Activated T-cell treated with anti-CD3 and anti-CD28 coated beads, Interleukin-2, amount 50 U/mL, for 48 hours (primary cell): ENCODE data around the gene CCNE1.
A peak's percentile ranks its signal among the peaks of the same experiment; 100 is the strongest.

Source experiments
- DNase-seq, 2 experiments: peaks; one replicate each; pipeline ENCODE4 v3.0.0-alpha.2; 2020

Gene CCNE1

DNA sequence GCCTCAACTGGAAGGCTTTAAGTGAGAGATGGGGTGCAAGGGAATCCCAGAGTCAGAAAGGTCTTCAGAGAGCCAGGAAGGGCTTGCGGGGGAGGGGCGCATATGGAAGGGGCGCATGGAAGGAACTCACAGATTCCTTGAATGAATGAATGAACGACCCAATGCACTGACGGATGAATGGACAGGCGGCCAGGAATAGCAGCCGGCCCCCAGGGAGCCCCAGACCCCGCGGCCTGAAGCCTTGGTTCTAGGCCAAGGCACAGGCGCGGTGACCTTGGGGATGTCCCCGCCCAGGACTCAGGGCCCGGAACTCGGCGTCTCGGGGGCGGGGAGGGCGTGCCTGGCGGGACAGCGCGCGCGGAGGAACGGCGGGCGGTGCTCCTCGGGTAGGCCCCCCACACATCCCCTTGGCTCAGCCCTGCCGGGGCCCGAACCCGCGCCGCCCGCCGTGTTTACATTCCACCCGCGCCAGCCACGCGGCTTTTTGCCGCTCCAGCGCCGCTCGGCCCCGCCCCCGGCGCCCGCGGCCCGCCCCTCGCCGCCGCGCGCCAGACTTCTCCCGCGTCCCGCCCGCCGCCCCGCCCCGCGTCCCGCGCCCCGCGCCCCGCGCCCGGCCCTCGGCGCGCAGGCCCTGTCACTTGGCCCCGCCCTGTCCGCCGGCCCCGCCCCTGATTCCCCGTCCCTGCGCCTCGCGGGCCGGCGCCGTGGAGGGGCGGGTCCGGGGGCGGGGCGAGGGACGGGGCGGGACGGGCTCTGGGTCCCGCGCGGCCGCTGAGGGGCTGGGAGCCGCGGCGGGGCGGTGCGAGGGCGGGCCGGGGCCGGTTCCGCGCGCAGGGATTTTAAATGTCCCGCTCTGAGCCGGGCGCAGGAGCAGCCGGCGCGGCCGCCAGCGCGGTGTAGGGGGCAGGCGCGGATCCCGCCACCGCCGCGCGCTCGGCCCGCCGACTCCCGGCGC lies at the start of gene CCNE1:
Gene CCNE1, plus strand, starts transcription at position 867 of the 955 bp plus-strand sequence. CDS start 565 bp downstream, outside the sequence.
- DNase-seq = peak; percentile 97 to 98

DNA sequence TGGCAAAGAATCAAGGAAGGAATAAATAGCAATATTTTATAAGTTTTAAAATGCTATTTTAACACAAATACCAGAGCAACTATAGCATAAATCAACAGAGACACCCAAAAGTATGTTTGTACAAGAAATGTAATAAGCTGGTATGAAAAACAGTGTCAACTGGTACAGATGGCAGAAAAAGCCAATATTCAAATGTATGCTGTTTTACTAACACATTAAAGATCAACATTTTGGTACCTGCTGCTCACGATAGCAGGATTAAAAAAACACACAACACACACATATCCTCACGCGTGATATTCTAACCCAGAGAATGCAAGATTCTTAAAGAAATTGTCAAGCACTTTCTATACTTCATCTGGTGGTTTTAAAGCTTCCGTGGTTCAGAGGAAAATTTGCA lies 48.6 kb upstream of the CCNE1 start:
- no peak for DNase-seq

DNA sequence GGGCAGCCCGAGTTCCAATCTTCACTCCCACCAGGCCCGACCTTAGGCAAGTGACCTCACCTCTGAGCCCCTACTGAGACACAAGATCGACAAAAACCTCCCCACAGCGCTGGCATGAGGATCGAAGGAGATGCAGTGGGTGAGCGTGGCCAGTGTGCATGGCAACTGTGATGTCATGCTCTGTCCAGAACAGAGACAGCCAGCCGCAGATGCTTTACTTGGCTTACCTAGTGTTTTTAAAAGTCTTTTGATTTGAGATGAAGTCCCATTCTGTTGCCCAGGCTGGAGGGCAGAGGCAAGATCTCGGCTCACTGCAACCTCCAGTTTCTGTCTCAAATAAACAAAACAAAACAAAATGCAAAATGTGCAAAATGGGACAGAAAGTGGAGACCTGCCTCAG lies 47.4 kb upstream of the CCNE1 start:
- no peak for DNase-seq

DNA sequence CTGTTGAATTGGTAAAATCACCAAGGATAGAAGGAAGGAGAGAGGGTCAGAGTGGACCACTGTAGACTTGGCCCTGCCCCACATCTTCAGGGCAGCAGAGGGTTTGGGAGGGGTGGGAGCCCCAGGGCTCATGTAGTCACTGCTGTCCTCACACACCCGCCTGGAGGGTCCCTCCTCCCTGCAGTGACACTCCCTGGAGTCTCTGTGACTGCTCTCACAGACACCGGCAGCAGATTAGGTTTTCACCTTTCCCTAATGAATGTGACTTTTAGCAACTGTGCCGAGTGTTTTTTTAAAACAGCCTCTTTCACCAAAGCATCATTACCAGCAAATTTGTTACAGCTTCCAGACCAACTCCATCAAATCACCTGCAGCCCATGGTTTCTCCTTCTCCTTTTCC lies 45.7 kb upstream of the CCNE1 start:
- no peak for DNase-seq

DNA sequence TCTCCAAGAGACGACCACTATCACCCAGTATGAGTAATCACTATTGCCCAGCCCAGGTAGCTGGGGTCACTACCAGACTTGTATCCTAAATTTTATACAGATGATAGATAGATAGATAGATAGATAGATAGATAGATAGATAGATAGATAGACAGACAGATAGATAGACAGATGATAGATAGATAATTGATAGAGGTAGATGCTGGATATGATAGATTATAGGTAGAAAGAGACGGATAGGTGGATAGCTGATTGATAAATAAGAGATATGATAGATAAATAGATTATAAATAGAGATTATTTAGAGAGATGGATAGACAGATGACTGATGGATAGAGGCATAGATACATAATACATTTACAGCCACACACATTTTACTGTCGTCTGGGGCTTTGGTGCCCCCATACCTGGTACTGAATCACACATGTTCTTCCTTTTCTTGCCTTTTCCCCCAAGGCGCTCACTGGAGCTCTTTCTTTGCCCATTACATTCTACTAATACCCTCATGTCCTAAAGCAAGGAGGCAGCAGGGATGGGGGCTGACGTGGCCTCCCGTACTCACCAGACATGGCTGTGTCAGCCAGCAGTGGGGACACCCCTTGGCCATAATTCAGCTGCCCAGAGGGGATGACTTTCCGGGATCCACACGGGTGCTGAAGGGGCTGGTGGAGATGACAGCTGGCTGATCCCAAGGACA lies 44.6 kb upstream of the CCNE1 start:
- no peak for DNase-seq

DNA sequence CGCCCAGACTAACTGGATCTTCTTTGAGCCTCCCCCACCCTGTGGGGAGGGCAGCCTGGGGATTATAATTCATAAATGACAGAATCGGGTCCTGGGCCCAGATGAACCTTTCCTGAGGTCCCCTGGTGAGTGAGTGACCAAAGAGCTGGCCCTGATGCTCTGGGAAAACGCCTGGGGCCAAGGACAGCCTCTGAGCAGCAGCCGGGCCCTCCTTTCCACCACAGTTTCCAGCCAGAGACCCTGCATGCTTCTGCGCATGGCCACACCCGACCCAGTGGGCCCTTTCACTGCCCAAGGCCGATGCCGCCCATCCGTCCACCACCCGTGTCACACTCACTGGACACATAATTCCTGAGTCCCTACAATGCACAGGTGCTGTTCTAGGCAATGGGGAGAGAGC lies 43.6 kb upstream of the CCNE1 start:
- no peak for DNase-seq

DNA sequence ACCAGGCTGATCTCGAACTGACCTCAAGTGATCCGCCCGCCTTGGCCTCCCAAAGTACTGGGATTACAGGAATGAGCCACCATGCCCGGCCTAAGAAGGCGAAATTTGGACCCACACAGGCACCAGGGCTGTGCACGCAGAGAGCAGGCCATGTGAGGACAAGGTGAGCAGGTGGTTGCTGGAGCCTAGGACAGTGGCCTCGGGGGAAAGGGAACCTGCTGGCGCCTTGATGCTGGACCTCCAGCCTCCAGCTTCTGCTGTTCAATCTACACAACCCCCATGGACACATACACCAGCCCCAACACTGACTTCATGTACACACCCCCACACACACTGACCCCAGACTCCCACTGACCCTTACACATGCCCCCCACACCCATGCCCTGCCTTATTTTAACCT lies 41.8 kb upstream of the CCNE1 start:
- no peak for DNase-seq

DNA sequence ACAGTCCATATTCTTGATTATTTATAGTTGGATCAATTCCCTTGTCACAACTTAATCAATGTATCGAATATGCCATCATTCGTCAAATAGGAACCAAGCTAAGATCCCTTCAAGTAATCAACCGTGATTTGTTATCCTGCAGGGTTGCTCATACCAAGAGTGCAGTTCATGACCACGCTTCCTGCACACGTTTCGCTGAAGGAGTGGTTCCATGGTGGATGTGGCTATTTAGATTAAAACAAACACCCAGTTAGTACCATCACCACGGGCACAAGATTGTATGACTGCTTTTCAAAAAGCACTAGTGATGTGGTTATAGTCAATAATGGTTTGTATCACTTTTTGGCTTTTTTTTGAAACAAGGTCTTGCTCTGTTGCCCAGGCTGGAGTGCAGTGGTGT lies 41.1 kb upstream of the CCNE1 start:
- no peak for DNase-seq

DNA sequence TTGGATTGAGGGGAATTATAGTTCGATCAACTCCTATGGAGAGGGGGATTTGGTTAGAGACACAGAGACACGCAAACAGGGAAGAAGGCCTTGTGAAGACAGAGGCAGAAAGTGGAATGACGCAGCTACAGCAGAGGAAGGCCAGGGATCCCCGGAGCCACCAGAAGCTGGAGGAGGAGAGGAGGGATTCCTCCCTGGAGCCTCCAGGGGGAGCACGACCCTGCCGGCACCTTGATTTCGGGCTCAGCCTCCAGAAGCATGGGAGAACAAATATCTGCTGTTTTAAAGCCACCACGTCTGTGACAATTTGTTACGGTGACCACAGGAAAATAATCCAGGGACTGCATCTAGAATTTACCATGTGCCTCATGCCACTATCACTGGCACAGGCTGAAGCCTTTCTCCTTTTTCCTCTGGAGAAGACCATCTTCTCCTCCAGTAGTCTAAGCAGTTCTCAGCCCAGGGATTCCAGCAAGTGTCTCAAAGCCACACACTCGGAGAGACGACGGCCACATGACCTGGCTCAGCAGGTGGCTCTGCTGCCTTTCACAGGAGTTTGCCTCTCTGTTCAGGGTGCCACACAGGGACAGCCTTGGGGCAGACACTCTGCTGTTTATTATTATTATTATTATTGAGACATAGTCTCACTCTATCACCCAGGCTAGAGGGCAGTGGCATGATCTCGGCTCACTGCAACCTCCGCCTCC lies 39.9 kb upstream of the CCNE1 start:
- DNase-seq = peak; percentile 39 to 45

DNA sequence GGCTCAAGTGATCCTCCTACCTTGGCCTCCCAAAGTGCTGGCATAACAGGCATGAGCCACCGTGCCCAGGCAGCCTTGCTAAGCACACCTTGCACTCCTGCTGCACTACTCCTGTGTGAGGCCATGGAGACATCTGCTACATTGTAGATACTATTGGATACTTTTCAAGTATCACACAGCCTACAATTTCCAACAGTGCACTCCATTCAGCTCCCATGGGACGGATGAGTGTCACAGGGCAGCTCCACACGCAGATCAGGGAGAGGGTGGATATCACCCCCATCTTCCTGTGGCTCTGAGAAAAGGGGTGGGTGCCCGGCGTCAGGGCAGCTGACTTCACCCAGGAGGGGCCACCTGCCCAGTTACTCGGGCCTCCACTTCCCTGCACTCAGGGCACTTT lies 39.1 kb upstream of the CCNE1 start:
- no peak for DNase-seq

DNA sequence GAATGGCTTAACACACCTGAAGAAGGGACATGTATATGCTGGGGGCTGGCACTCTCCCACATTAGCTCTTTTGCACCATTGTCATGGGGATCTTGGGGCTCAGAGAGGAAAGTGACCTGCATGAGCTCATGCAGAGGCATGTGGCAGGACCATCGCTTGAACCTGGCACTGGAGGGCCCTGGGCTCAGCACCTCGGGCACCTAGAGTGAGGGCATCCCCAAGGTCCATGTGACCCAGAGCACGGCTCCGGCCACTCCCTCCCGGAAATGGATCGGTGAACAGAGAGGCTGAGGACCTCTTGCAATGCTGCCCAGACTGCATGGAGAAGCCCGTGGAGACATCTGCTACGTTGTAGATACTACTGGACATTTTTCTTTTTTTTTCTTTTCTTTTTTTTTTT lies 38.6 kb upstream of the CCNE1 start:
- DNase-seq = no peak

DNA sequence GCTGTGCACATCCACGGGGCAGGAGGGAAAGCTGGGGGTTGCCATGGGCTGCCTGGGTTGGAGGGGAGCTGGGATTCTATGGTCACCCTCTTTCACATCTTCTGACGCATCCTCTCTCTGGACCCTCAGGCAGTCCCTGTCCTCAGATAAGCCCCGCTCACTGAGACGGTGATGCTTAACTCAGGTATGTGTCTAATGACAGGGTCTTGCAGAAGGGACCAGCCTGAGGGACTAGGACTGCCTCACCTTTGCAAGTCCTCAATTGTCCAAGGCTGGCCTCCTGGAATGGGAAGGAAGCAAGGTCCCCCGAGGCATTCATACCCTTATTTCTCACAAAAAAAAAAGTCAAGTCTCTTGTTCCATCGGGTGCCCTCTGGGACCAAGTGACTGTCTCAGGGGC lies 37.7 kb upstream of the CCNE1 start:
- no peak for DNase-seq

DNA sequence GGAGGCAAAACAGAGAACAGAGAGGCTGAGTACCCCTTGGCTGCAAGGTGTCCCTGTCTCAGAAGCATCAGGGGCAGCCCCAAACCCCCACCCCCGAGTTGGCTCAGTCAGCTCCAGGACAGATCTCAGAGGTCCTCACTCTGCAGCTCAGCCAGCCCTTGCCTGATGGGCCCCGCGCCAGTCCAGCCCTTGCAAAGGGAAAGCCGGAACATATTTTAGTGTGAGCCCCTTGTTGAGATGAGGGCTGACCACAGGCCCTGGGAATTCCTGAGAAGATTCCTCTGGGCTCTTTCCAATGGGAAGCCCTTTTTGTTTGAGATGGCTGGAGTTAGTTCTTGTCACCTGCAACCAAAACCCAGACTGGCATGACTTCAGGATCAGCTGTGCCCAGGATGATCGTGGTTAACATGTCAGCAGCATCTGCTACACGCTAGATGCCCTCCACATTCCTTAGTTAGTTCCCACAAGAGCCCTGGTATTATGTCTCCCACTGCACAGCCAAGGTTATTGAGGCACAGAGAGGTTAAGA lies 33.9 kb upstream of the CCNE1 start:
- DNase-seq = no peak

DNA sequence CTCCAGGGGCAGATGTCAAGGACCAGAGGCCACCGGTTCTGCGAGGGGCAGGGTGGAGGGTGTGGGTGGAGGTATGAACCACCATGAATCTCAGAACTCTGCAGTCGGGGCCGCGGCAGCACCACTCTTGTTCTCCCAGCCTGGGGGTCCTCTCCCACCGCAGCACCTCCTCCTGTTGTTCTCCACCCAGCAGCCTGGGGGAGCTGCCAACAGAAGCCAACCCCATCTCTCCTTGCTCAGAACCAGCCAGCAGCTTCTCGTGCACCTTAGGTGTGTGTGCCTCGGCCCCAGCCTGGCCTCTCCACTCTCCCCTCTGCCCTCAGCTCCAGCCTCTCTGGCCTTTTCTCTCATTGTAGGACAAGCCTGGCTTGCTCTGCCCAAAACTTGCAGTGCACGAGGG lies 31.9 kb upstream of the CCNE1 start:
- no peak for DNase-seq

DNA sequence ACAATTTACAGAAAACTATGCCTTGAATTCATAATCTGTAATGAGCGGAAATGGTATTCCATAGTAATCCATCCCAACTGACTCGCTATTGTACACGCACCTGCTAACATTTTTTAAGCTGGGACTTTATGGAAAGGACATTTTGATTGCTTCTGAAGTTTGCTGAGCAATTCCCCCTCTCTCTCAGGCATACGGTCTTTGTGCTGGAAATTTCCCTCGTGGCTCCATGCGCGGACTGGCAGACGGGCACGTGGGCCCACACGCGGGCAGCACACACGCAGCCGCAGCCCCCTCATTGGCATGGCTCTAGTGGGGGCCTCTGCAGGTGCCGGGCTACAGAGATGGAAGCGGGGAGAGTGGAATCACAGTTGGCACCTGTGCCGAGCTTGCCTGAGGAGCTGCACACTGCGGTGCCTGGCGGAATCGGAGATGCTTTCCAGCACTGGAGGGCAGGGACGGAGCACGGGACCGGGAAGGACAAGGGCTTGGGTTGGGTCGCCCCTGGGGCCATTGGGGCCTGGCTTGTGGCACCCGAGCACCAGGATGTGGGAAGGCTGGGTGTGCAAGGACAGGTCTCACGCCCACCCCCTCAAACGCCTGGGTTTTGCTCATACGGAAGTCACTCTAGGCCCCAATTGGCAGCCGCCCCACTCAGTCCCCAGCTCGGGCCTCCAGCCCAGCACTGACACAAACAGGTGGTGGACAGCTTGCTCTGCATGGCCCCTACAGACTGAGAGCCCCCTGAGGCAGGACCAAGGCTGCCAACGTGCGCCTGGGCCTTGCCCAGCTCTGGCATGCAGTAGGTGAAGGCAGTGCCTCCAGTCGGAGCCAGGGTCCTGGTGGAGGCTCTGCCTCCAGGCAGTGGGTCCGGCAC lies 30.2 kb upstream of the CCNE1 start:
- DNase-seq = no peak

DNA sequence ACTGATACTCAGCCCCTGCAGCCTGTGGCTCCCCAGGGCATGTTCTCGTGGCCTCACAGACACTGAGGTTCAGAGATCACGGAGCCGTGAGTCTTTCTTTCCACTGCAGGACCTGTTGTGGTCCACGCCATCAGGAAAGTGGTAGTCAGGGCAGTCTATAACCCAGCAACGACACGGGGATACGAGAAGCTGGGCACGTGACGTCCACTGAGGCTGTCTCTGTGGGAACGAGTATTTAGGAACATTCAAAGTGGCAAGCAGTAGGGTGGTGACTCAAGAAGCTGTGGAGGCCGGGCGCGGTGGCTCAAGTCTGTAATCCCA lies 29.6 kb upstream of the CCNE1 start:
- DNase-seq = no peak

DNA sequence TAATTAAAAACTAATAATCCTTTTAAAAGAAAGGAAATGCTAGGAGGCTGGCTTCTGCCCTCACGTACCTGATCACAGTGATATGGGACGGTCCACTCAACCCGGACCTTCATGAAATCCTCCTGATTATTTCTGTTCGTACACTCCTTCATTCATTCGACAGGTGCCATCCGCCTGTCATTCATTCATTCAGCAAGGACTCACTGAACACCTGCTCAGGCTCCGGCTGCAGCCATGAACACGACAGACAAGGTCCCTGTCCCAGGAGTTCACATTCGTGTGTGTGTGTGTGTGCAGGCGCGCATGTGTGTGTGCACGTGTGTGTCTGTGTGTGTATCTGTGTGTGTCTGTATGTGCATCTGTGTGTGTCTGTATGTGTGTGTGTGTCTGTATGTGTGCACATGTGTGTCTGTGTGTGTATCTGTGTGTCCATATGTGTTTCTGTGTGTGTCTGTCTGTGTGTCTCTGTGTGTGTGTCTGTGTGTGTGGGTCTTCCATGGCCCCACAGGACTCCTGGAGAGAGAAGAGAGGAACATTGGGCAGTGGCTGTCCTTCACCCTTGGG lies 28.1 kb upstream of the CCNE1 start:
- no peak for DNase-seq

DNA sequence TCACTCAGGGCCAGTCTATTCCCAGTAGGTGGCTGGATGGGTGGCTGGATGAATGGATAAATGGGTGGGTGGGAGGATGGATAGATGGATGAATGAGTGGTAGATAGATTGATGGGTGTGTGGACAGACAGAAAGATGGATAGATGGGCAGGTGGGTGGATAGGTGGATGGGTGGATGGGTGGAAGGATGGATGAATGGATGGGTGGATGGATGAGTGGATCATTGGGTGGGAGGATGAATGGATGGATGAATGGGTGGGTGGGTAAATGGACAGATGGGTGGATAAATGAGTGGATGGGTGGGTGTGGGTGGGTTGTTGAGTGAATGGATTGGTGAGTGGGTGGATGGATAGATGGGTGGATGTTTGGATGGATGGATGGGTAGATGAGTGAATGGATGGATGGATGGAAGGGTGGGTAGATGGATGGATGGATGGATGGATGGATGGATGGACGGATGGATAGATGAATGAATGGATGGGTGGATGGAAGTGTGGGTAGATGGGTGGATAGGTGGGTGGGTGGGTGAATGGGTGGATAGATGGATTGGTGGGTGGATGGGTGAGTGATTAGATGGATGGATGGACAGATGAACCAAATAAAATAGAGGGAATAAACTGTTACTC lies 27.1 kb upstream of the CCNE1 start:
- no peak for DNase-seq

DNA sequence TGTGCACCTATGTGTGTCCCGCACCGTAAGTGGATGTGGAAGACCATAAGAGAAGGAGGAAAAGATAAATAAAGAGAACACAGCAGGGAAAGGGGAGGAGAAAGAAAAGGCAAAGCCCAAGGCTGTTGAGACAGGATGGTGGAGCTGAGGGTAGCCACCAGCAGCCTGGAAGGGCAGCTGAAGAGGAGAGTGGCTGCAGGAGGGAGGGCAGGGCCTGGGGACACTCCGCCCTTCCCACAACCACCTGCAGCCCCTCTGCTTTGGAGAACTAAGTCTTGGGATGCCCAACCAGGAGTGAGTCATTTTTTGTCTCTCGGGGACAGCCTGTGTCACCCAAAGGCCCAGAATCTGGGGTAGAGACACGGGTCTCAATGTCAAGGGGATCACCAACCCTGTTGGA lies 26.4 kb upstream of the CCNE1 start:
- DNase-seq = no peak

DNA sequence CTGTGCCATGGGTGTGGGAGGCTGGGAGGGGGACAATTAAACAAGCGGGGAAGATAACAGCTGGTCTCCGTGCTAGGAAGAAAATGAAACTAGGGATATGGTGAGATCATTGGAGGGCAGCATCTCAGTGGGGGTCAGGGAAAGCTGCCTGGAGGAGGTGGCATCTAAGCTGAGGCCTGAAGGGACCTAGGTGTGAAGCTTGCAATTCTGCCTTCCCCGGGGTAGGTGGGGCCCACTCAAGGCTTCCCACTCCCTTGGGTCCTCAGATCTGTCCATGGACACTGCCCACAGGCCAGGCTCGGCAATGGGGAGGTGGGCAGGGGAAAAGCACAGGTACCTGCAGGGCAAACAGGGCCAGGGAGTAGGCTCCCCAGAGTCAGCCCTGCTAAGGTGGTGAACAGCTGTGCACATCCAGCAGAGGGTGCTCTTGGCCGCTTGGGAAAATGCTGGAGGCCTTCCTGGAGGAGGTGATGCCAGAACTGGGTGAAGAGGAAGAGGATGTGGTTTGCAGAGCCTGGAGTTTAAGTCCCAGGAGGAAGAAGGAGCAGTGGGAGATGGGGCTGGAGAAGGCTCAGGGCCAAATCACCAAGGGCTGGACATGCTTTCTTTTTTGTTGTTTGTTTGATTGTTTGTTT lies 25.7 kb upstream of the CCNE1 start:
- DNase-seq = peak; percentile 43 to 52

DNA sequence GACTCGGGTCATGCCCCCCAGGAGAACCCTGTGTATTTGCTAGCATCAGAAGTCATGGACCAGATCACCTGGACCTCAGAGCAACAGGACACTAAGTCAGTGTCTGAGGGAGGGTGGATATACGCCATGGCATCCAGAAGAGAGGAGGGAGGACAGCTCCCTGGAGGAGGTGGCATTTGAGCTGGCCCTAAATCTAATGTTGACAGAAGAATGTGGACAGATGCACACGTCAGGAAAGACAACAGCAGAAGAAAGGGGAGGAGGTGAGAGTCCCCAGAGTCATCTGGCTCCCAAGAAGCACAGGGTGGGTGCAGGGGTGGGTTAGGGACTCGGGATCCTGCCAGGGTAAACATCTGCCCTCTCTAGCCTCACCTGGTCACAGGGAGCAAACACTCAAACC lies 24.5 kb upstream of the CCNE1 start:
- no peak for DNase-seq
